HG03159 (cell line): Measurements from ENCODE around the gene IL20RA.

Source experiments
- ATAC-seq: cut with Tn5 transposase; IDR thresholded peaks from one replicate; pipeline ENCODE4 v1.9.1; 2021; ENCODE audit warnings: mild to moderate bottlenecking, moderate library complexity; ENCODE audit not compliant: unreplicated experiment

IL20RA gene

GRCh38 chr6:137045222-137045789 lies 541 bp upstream of the IL20RA start:
- no peak for ATAC-seq

GRCh38 chr6:137043710-137044365 lies 927 bp downstream of the IL20RA start:
- no peak for ATAC-seq

GRCh38 chr6:137040393-137040792 lies 4.4 kb downstream of the IL20RA start:
- no peak for ATAC-seq

- ATAC-seq = no peak
These were observed 5.8 kb downstream of the IL20RA start for GRCh38 chr6:137039010-137039409.

- no peak for ATAC-seq
These were observed 8.0 kb downstream of the IL20RA start for GRCh38 chr6:137036566-137037300.

GRCh38 chr6:137033828-137034227 lies 10.9 kb downstream of the IL20RA start:
- peak; percentile 95 for ATAC-seq

GRCh38 chr6:137031122-137031521 lies 13.6 kb downstream of the IL20RA start:
- ATAC-seq = no peak

GRCh38 chr6:137028912-137029311 lies 15.9 kb downstream of the IL20RA start:
- ATAC-seq = no peak

GRCh38 chr6:137025786-137026730 lies 18.7 kb downstream of the IL20RA start:
- ATAC-seq = no peak

- ATAC-seq = no peak
These were observed 20.4 kb downstream of the IL20RA start for GRCh38 chr6:137024237-137024990.

- ATAC-seq = no peak
These were observed 24.0 kb downstream of the IL20RA start for GRCh38 chr6:137020776-137021175.

GRCh38 chr6:137019476-137020272 lies 25.1 kb downstream of the IL20RA start:
- ATAC-seq = no peak

GRCh38 chr6:137017081-137017480 lies 27.7 kb downstream of the IL20RA start:
- no peak for ATAC-seq

- no peak for ATAC-seq
These were observed 28.4 kb downstream of the IL20RA start for GRCh38 chr6:137016356-137016755.

- ATAC-seq = no peak
These were observed 28.8 kb downstream of the IL20RA start for GRCh38 chr6:137015943-137016342.

- ATAC-seq = no peak
These were observed 30.8 kb downstream of the IL20RA start for GRCh38 chr6:137013738-137014602.

- ATAC-seq = no peak
These were observed 31.7 kb downstream of the IL20RA start for GRCh38 chr6:137013031-137013430.

- no peak for ATAC-seq
These were observed 33.4 kb downstream of the IL20RA start for GRCh38 chr6:137011406-137011805.
